ENCODE data around the gene MSI2.

MSI2 gene

DNA sequence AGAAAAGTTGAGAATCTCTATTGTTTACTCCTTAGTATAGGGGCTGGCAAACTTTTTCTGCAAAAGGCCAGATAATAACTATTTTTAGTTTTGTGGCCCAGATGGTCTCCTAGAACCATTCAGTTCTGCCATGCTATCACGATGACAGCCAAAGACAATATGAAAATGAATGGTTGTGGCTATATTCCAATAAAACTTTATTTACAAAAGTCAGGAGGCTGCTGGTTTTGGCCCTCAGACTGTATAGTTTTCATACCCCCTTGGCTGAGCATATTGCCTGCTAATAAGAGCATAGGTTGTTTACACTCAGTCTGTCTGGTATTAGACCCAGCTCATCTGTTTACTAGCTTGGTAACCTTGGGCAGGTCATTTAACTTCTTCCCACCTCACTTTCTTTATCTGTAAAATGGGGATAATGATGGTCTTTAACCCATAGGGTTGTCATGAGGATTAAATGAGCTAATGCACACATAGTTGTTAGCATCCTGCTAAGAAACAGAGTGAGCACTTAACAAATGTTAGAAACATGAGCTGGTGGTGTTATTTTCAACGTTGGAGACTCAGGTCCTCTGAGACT lies 156.3 kb downstream of the MSI2 start:
- DNase-seq (ENCODE audit: low read depth, low spot score), result no peak

DNA sequence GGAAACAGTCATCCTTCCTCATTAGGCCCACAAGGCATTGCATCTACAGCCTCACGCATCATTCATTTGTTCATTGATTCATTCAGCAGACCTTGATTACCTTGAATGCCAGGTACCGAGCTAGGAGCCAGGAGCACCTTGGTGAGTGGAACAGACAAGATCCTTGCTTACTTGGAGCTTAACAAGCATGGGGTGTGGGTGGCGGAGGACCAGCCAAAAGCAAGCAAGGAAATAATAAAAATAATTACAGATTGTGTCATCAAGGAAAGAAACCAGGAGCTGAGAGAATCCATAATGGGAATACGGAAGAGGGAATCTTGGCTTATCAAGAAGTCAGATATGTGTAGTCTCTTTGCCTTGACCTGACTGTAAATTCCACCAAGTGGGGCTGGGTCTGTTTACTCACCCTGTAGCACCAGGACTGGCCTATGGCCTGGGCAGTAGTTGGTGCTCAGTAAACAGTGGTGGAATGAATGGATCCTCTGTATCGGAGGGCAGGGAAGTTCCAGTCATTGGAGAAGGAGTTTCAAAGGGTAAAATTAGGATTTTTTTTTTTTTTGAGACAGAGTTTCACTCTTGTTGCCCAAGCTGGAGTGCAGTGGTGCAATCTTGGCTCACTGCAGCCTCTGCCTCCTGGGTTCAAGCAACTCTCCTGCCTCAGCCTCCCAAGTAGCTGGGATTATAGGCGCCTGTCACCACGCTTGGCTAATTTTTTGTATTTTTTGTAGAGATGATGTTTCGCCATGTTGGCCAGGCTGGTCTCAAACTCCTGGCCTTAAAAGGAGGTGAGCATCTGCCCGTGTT lies 157.7 kb downstream of the MSI2 start:
- no peak for DNase-seq (ENCODE audit: low read depth, low spot score)

DNA sequence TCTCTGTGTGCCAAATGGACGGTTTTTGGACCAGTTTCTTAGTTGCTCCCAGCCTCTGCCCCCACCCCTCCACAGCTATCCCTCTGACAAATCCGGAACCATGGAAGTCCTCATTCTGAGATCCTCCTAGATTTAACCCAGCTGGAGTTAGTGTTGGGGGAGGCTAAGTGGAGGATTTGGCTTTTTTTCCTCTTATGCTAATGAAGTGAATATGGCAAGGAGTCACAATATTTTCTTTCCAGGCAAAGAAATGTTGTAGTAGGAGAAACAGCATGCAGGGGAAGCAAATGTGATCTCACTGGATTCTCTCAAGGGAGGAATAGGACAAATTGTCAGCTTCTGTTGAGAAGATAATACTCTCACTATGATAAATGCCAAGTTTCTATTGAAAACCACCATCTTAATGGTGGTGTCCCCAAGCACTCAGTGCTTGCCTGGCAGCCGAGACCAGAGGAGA lies 159.5 kb downstream of the MSI2 start:
- no peak for DNase-seq (ENCODE audit: low read depth, low spot score)

DNA sequence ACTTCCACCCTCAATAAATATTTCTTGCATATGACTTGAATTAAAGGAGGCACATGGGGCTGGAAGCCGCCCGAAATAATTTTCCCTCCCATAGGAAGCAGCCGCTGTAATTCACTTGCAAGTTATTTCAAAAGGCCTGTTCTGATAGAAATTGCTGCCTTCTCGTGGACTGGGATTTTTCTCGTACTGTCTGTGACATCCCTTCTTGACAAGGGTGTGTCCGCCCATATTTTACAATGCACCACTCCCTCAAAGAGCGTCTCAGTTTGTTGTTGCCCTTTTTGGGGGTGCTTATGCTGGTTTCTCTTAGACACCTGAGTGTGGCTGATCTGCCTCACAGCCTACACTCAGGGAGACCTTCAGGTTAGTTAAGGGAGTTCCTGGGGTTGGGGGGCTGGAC lies 160.0 kb downstream of the MSI2 start:
- no peak for DNase-seq (ENCODE audit: low read depth, low spot score)

DNA sequence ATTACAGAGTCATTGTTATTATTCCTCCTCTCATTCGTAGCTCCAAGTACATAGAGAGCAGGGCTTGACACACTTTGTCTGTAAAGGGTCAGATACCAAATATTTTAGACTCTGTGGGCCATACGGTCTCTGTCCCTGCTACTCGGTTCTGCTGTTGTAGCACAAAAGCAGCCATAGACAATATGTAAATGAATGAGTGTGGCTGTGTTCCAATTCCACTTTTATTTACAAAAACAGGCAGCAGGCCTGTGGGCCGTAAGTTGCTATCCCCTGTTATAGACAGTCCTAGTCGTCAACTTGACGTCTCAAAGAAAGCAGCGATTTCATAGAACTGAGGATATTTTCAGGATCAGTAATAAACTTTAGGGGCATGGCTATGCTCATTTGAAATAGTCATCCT lies 161.6 kb downstream of the MSI2 start:
- no peak for DNase-seq (ENCODE audit: low read depth, low spot score)

DNA sequence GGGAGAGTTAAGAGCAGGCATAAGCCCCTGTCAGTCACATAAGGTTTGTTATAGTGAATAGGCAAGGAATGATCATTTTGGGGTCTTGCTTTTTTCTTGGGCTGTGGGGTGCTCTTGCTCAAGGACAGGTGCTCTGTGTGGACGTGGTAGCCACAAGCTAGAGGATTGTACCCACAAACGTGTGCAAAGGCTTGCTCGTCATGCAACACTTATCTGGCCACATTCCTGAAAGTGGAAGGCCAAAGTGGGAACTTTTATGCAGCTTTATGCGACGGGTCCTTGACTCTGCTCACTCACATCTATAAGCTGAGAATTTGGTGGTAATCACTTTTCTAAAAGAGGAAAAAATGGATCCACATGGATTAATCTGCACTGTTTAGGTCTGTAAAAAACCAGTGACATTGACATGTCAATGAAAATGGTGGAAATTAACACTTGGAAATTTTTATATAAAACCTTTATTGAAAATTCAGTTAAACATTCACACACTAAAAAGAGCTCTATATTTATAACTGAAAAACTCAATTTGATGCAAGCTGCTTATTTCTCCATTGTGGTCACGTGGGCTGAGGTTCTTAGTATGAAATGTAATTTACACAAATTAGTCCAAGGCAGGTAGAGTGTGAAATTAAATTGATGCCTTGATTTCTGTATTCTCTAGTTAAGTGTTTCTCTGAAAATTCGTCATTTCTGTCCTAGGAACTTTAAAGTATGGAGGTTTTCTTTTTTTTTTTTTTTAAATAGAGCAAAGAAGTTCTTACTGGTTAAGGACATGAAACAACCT lies 162.3 kb downstream of the MSI2 start:
- DNase-seq (ENCODE audit: low read depth, low spot score), result no peak

DNA sequence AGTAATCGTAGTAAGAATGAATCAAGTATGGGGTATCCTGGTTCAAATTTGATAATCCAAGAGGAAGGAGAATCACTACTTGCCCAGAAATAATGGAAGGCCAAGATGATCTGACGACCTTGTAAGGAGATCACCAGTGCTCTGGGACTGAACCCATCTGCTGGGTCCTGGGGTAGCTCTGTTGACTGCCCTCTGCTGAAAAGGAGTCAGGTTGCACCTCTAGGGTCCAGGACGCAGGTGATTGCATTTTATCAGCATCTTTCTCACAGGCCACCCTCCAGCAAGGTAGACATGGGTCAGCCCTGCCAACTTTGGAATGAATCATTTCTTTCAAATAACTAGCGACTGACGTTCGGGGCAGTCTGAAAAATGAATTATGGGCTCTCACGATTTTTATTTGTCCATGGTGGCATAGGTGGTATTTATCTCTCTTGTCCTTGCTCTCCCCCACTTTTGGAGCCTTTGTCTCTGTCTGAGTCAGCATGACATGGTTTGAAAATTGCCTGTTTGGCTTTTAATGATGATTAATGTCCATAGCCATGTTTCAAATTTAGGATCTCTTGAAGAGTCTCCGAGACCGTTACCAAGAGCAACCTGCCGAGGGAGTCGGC lies 163.7 kb downstream of the MSI2 start:
- no peak for DNase-seq (ENCODE audit: low read depth, low spot score)

DNA sequence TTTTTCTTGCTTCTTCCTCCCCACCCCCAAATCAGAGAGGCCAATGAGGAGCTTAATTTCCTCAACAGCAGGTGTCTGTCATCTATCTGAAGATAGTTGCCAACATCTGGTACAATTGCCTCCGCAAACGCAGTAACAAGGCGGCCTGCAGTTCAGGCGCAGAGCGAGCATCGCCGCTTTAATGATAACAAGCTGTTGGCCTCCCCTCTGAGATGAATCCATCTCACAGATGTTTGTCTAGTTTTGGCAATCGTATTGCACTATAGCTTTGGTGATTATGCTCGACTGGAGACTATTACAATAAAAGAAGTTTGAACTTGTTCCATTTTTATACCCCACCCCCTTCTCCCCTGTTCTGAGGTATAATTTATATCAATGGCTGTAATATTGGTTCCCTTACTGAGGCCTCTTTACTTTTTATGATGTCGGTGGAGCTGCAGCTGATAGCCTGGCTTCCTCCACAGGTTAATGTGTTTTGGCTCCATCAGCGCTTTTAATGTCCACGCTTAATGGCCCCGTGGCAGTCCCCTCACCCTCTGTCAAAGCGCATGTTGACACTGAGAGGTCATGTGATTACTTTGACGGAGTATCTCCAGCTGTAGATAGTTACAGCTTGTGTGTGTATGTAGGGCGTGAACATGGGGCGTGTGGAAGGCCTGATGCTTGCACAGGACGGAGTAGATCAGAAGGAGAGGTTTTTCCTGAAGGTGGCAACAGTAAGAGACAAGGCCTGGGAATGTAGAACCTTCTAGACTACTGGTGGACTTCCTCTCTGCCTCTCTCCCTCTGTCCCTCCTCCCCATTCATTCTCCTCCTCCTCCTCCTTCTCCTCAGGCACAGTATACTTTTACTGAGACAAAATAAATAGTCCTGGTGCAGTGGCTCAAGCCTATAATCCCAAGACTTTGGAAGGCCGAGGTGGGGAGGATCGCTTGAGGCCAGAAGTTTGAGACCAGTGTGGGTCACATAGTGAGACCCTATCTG lies 164.7 kb downstream of the MSI2 start:
- DNase-seq (ENCODE audit: low read depth, low spot score), result no peak

DNA sequence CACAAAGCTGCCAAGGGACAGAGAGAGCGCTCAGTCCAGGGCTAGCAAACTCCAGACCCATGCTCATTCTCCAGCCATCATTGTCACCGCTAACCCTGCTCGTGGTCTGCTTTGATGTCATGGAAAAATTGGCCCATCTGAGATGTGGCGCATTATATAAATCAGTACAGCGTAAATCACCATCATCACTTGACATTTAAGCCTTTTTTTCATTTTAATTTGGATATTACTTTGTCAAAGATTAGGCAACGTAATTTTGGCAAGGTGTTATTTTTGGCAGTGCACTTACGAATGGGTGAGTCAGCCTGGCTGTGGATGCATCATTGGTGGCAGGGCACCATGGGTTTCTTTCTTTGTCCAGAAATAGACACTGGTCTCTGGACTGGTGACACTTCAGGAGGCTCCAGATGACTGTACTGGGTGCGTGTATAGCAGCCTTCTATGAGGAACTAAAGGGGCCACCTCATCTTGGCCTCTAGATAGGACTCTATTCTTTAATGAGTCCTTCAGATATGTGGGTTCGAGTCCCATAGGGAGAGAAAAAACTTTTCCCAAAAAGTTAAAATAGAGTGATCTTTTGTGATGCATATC lies 166.3 kb downstream of the MSI2 start:
- DNase-seq (ENCODE audit: low read depth, low spot score), result no peak

DNA sequence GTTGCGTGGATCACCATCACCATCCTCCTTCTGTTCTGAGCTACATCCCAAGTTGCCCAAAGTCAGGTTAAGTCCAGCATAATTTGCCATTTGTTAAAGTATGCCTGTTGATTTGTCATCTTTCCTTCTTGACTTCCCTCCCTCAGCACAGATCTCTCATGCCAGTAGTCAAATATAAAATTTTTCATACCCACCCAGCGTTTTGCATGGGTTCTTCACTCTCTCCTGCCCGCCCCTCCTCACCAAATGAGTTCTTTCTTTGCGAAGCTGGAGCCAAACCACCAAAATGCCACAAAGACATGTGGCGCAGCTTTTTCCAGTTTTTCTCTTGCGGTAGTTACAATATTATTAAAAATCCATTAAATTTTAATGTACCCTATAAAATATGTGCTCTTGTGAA lies 167.2 kb downstream of the MSI2 start:
- no peak for DNase-seq (ENCODE audit: low read depth, low spot score)

DNA sequence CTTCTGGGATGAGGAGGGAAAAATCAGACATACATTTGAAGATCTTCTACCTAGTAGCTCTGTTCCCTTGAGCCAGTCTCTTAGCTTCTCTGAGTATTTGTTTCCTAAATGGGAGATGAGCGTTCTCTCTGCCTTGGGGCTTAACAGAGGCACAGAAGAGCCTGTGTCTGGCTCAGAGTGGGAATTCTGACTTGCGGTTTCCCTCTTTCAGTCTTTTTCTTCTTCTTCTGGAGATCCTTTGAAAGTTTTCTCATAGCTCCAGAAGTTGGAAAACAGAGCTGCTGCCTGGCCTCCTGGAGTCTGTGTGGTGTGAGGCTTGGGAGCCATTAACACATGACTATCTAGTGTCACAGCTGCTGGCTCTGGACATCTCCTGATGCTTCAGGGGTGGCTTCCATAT lies 167.9 kb downstream of the MSI2 start:
- DNase-seq (ENCODE audit: low read depth, low spot score), result no peak

DNA sequence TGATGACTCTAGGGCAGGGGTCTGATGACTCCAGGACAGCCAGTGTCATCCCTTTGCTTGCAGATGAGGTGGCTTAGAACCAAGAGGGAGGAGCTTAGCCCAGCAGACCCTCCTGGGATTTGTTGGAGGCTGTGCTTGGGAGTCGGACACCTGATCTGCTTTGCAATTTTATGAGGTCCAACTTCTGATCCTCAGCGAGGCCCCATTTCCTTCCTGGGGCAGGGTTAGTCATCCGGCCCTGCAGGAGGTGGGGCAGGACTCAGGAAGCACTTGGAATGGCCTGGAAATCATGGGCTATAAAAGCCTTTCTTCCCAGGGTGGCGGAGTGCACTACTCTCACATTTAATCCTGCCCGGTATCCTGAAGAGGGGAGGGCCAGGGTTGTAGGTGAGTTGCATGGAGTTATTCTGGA lies 168.5 kb downstream of the MSI2 start:
- DNase-seq (ENCODE audit: low read depth, low spot score), result no peak

DNA sequence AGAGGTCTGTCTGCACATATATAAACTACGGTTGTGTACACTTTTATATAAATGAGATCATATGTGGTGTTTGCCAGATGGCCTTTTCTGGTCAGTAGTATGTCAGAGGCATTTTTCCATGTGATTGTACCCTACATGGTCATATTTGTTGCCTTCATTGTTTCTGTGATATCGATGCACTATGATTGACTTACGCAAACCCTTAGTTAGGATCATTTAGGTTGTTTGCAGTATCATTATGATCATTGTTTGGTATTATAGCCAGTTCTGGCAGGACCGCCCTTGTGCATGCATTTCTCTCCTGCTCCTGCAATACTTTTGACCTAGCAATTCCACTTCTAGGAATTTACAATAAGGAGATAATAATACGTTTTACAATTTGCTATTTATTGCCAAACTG lies 169.1 kb downstream of the MSI2 start:
- no peak for DNase-seq (ENCODE audit: low read depth, low spot score)

DNA sequence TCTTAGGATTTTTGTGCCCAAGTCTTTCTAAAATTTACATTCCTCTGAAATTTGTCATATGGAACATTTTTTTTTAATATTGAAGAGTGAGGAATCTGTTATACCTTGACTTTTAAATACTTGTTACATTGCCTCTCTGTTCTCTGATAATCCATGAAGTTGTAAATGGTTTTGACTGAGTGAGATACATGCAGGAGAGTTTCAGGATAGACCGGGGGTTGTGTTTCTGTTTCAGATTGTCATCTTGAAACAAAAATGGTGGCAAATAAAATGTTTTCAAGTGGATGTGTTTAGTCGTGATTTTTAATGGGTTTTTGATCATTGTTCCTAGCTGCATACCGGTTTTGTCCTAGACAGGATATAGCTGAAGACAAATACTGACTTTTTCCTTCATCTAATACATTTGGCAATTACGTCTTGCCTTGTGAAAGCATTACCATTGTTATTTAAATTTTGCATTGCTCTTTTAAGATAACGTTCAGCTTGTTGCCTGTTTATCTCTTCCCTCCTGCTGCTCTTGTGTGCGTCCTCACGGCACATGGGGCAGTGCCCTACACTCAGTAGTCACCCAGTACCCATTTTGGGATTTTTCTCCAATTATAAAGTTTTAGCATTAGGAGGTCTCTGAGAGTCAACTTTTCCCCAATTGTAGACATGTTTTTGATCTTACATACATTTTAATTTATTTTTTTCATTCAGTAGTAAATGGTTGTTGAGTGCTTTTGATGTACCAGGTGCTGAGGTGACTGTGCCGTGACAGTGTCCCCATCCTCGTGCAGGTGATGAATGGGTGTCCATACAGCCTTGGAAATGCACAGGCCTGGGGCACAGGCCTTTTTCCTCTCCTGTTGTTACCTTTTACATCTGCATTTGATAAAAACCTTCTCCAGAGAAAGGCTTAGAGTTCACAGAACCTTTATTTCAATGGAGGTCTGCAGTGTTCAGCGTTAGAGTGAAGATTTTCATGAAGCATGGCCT lies 169.9 kb downstream of the MSI2 start:
- no peak for DNase-seq (ENCODE audit: low read depth, low spot score)

DNA sequence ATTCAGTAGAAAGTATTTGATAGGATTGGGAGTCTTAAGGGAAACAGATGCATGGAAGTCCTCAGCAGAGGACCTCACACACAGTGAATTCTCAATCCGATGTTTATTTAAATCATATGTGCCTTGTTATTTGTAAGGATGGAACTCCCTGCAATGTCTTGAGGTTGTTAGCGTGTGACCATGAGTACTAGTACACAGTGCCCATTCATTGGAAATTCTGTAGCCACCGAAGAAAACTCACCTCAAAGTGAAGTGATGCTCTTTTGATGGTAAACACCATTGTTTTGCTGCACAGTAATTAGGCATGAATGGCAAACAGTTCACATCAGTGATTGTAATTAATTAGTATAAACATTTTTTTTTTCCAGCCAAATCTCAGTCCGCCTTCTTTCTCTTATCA lies 173.6 kb downstream of the MSI2 start:
- DNase-seq (ENCODE audit: low read depth, low spot score), result no peak

DNA sequence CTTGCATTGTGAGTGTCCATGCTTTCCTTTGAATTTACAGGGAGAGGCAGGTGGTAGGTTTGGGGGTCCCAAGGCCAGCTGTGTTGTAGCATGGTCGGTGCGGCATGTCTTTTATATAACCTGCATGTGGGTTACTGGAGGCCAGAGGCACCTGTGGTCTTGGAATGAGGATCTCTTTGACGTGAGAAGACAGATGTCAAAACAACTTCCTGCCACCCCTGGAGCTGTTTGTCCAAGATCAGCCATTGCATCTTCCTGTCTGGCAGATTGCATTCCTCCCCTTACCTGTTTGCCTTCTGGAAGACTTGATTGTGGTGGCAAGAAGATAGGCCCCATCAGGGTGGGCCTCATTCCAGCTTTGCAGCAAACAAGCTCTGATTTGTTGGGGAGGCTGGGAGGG lies 175.1 kb downstream of the MSI2 start:
- DNase-seq (ENCODE audit: low read depth, low spot score), result no peak

DNA sequence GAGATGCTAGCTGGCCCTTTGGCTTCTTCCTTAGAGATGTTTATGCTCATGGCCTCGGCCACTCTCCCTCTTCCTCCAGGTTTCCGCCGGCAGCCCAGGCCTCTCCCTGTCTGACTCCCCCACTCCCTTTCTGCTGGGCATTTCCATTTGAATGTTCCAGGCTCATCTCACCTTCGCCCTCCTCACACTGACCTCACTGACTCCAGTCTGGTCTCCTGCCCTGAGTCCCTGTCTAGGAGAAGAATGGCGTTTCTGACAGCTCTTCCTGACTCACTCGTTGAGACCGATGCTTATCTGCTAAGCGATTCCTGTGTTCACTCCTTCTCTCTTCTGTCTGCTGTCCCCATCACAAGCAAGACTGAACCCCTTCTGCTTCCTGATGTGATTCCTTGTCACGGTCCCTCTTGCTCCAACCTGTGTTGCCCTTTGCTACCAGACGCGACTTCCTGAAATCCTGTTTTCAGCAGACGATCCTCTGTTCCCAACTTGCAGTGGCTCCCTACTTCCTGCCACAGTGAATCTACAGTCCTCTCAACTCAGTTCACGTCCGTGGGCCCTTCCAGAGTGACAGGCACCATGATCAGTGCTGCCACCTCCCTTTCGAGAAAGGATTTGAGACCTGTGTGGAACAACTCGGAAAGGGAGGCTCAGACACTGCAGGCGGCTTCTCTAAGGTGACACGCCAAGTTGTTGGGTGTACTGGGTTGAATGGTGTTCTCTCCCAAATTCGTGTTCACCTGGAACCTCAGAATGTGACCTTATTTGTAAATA lies 176.4 kb downstream of the MSI2 start:
- DNase-seq (ENCODE audit: low read depth, low spot score), result no peak

DNA sequence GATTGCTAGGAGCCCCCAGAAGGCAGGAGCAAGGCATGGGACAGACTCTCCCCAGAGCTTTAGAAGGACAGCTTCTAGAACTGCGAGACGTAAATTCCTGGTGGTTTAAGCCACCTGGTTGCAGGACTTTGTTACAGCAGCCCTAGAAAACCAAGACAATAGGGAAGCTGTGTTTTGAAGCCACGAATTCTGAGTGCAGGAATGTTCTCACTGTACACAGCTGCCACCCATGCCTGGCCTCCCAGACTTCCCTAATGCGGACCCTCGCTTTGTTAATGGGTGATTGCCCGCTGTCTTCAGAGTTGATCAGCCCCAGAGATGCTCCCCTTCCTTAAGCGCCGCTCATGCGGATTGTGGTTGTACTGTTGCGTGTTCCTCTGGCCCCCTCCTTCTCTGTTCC lies 177.1 kb downstream of the MSI2 start:
- DNase-seq (ENCODE audit: low read depth, low spot score), result no peak

DNA sequence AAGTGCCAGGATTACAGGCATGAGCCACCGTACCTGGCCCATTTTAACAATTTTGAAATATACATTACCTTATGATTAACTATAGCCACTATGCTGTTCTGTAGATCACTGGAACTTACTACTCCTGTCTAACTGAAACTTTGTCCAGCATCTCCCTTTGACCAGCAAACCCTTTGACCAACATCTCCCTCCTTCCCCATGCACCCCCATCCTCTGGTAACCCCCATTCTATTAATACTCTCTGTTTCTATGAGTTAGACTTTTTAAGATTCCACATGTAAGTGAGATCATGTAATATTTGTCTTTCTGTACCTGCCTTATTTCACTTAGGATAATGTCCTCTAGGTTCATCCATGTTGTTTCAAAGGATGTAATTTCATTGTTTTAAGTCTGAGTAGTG lies 178.0 kb downstream of the MSI2 start:
- DNase-seq (ENCODE audit: low read depth, low spot score), result no peak
